ENCODE data around the gene DNAJB1.
A peak's percentile ranks its signal among the peaks of the same experiment; 100 is the strongest.
"Not testable (repeated sequence)": the region's sequence is repeated elsewhere in the genome, so short reads cannot be mapped to it uniquely, and the experiment has no call there.

Gene DNAJB1

GRCh38 chr19:14519860-14520407 is 1.7 kb upstream of the DNAJB1 start:
- DNase-seq: no peak

GRCh38 chr19:14519245-14519859 is 1.2 kb upstream of the DNAJB1 start:
- no peak for DNase-seq

GRCh38 chr19:14517446-14517839 is 754 bp downstream of the DNAJB1 start:
- DNase-seq: no peak

- DNase-seq: no peak
These were observed 1.3 kb downstream of the DNAJB1 start for GRCh38 chr19:14516746-14517438.

- DNase-seq: no peak
These were observed 2.1 kb downstream of the DNAJB1 start for GRCh38 chr19:14516048-14516534.

GRCh38 chr19:14515501-14516047 is 2.6 kb downstream of the DNAJB1 start:
- DNase-seq: no peak

GRCh38 chr19:14514215-14514863 is 3.9 kb downstream of the DNAJB1 start:
- no peak for DNase-seq

GRCh38 chr19:14512406-14512961 is 5.7 kb downstream of the DNAJB1 start:
- DNase-seq: no peak

GRCh38 chr19:14511229-14511593 is 7.0 kb downstream of the DNAJB1 start:
- DNase-seq: no peak

- no peak for DNase-seq
These were observed 7.6 kb downstream of the DNAJB1 start for GRCh38 chr19:14510311-14511228.

GRCh38 chr19:14507704-14508542 is 10.3 kb downstream of the DNAJB1 start:
- no peak for DNase-seq

- DNase-seq: peak; percentile 15 to 30
These were observed 12.5 kb downstream of the DNAJB1 start for GRCh38 chr19:14505488-14506239.

GRCh38 chr19:14504575-14504974 is 13.6 kb downstream of the DNAJB1 start:
- not testable (repeated sequence) for DNase-seq

GRCh38 chr19:14503285-14503684 is 14.9 kb downstream of the DNAJB1 start:
- DNase-seq: no peak

GRCh38 chr19:14502334-14503092 is 15.7 kb downstream of the DNAJB1 start:
- no peak for DNase-seq

GRCh38 chr19:14497228-14497921 is 20.8 kb downstream of the DNAJB1 start:
- DNase-seq: no peak

- DNase-seq: no peak
These were observed 21.4 kb downstream of the DNAJB1 start for GRCh38 chr19:14496834-14497227.

GRCh38 chr19:14496029-14496833 is 22.0 kb downstream of the DNAJB1 start, which contains the start of gene GIPC1:
GIPC1 (minus strand) TSS chr19:14496127; CDS start chr19:14482976, 13,151 bp downstream.
- peak; percentile 92 to 97 for DNase-seq
